AG04449 (cell line): Measurements from ENCODE around the gene TCFL5.
A peak's percentile ranks its signal among the peaks of the same experiment; 100 is the strongest.

Source experiments
- CTCF ChIA-PET: fragments of 350-600 bp; formaldehyde crosslinking; extraction: SDS; loops from one replicate; lab custom pipeline; 2021; ENCODE audit warnings: antibody characterized with exemption; lab: Yijun Ruan, JAX
- POLR2A ChIA-PET: fragments of 400-600, 350-600 bp; formaldehyde crosslinking; extraction: SDS; loops from one replicate; lab custom pipeline; 2020; ENCODE audit warnings: antibody characterized with exemption, inconsistent platforms; lab: Yijun Ruan, JAX
- DNase-seq: peaks from one replicate; pipeline ENCODE4 v3.0.0-alpha.2; 2010; ENCODE audit warnings: low read depth, low spot score
- H3K4me3 ChIP-seq: 2 replicates; pipeline ENCODE4 v1.5.1; 2011; ENCODE audit warnings: low read depth, mild to moderate bottlenecking, control low read depth, low read length
- CTCF ChIP-seq: IDR thresholded peaks from one replicate; pipeline ENCODE4 v1.5.1; 2011; ENCODE audit warnings: mild to moderate bottlenecking, moderate library complexity, low read length, control low read depth, inconsistent platforms; ENCODE audit not compliant: insufficient read depth; ENCODE audit errors: missing control alignments

Gene TCFL5

GRCh38 chr20:62879275-62880146 lies 17.9 kb upstream of the TCFL5 start:
- POLR2A ChIA-PET = no interaction called here
- no peak overlapping the region for H3K4me3 ChIP-seq
- CTCF ChIA-PET = interaction anchor here (1.7 kb wide), 1 partner anchor 8 kb away, joined by 6 read pairs; no protein-coding TSS in a partner anchor
- DNase-seq = no peak
- TF ChIP-seq CTCF = no peak

- H3K4me3 ChIP-seq = no peak overlapping the region
- TF ChIP-seq CTCF = no peak
- ChIA-PET POLR2A (no interaction called here), CTCF (interaction anchor here (0.7 to 1.7 kb wide), 2 partner anchors 9 to 21 kb away, joined by 3 to 6 read pairs; no protein-coding TSS in a partner anchor)
- no peak for DNase-seq
Observed at GRCh38 chr20:62878244-62879038, 16.8 kb upstream of the TCFL5 start.

GRCh38 chr20:62876902-62877816 lies 15.5 kb upstream of the TCFL5 start:
- H3K4me3 ChIP-seq = no peak overlapping the region
- no peak for TF ChIP-seq CTCF
- POLR2A ChIA-PET = interaction anchor here (1.0 kb wide), 1 partner anchor 11 kb away, joined by 5 read pairs; no protein-coding TSS in a partner anchor
- no peak for DNase-seq
- CTCF ChIA-PET = interaction anchor here (0.6 to 1.7 kb wide), 5 partner anchors 10 to 132 kb away, joined by 3 to 6 read pairs (median 3); no protein-coding TSS in a partner anchor

- TF ChIP-seq CTCF = no peak
- H3K4me3 ChIP-seq = no peak overlapping the region
- ChIA-PET POLR2A (interaction anchor here (1.0 kb wide), 1 partner anchor 11 kb away, joined by 5 read pairs; no protein-coding TSS in a partner anchor), CTCF (interaction anchor here (1.0 to 2.1 kb wide), 2 partner anchors 11 to 133 kb away, joined by 3 to 5 read pairs; no protein-coding TSS in a partner anchor)
- DNase-seq = no peak
Observed at GRCh38 chr20:62876501-62876901, 14.9 kb upstream of the TCFL5 start.

- TF ChIP-seq CTCF = peak; percentile 38
- DNase-seq = no peak
- POLR2A ChIA-PET = interaction anchor here (0.7 kb wide), 1 partner anchor 12 kb away, joined by 3 read pairs; no protein-coding TSS in a partner anchor
- H3K4me3 ChIP-seq = no peak overlapping the region
- CTCF ChIA-PET = interaction anchor here (1.4 to 5.6 kb wide), 8 partner anchors 9 to 133 kb away, joined by 3 to 32 read pairs (median 8); partner anchors contain the start of gene TCFL5
Observed at GRCh38 chr20:62875419-62876361, 14.1 kb upstream of the TCFL5 start.
